Smooth muscle cell (in vitro differentiated cells): ENCODE measurements around the gene IFITM5. TPM values are rescaled to one million over a fixed set of nuclear protein-coding genes. Genes with fewer than 3 reads are reported as not detected.

Experiments used
- DNase-seq: peaks from one replicate; lab custom pipeline; 2025; ENCODE audit not compliant: unreplicated experiment; lab: John Stamatoyannopoulos, UW
- H2AFZ ChIP-seq: fragments of 200-600 bp; sonication (generic); 2 replicates; pipeline ENCODE4 v1.6.0; 2016; ENCODE audit warnings: antibody characterized with exemption, low read depth, mild to moderate bottlenecking
- H3F3A ChIP-seq: fragments of 200-600 bp; sonication (generic); 2 replicates; pipeline ENCODE4 v1.6.0; 2017; ENCODE audit warnings: antibody characterized with exemption, low read depth
- H3K27ac ChIP-seq: fragments of 200-600 bp; sonication (generic); 2 replicates; pipeline ENCODE4 v1.5.1; 2016; ENCODE audit warnings: low read depth, mild to moderate bottlenecking
- H3K27me3 ChIP-seq: fragments of 200-600 bp; sonication (generic); 2 replicates; pipeline ENCODE4 v1.6.1; 2016; ENCODE audit warnings: low read depth, mild to moderate bottlenecking
- H3K36me3 ChIP-seq: fragments of 200-600 bp; sonication (generic); 2 replicates; pipeline ENCODE4 v1.5.1; 2016; ENCODE audit warnings: low read depth
- H3K4me1 ChIP-seq: fragments of 200-600 bp; sonication (generic); 2 replicates; pipeline ENCODE4 v1.5.1; 2016; ENCODE audit warnings: low read depth
- H3K4me2 ChIP-seq: fragments of 200-600 bp; sonication (generic); 2 replicates; pipeline ENCODE4 v1.6.0; 2016; ENCODE audit warnings: mild to moderate bottlenecking
- H3K4me3 ChIP-seq: fragments of 200-600 bp; sonication (generic); 2 replicates; pipeline ENCODE4 v1.5.1; 2016; ENCODE audit warnings: mild to moderate bottlenecking
- H3K79me2 ChIP-seq: fragments of 200-600 bp; sonication (generic); 2 replicates; pipeline ENCODE4 v1.6.0; 2016; ENCODE audit warnings: low read depth, mild to moderate bottlenecking
- H3K9ac ChIP-seq: fragments of 200-600 bp; sonication (generic); 2 replicates; pipeline ENCODE4 v1.6.0; 2016; ENCODE audit warnings: low read depth
- H3K9me3 ChIP-seq: fragments of 200-600 bp; sonication (generic); replicated peaks from 2 replicates; pipeline ENCODE4 v1.5.1; 2016; ENCODE audit warnings: low read depth
- H4K20me1 ChIP-seq: fragments of 200-600 bp; sonication (generic); 2 replicates; pipeline ENCODE4 v1.6.0; 2016; ENCODE audit warnings: low read depth
- WGBS: methylation state at CpG from one replicate; pipeline ENCODE4 v1.1.7; 2016; ENCODE audit warnings: low lambda C conversion rate; 5-methylcytosine and 5-hydroxymethylcytosine counted together
- polyA plus RNA-seq: library from polyadenylated mRNA; unstranded; fragments of >200 nt; fragmentation: Nextera tagmentation; extraction: Ambion mirVana; gene quantifications from 2 replicates; pipeline ENCODE4 v1.2.1, GENCODE V29; 2016
- total RNA-seq: library from RNA; depleted of rRNA; stranded (reverse); fragments of >200 nt; gene quantifications from 2 replicates; pipeline ENCODE4 v1.2.3, GENCODE V29; 2014
- TF ChIP-seq, protein P1 (sequence below): fragments of 200-600 bp; sonication (generic); IDR thresholded peaks from 2 replicates; pipeline ENCODE4 v1.5.1; 2017; ENCODE audit warnings: borderline replicate concordance, mild to moderate bottlenecking, antibody characterized with exemption; ENCODE audit not compliant: insufficient read depth, poor library complexity, severe bottlenecking

IFITM5 gene
- total and polyA plus RNA-seq, 2 experiments from 2014 or later = not detected

DNA sequence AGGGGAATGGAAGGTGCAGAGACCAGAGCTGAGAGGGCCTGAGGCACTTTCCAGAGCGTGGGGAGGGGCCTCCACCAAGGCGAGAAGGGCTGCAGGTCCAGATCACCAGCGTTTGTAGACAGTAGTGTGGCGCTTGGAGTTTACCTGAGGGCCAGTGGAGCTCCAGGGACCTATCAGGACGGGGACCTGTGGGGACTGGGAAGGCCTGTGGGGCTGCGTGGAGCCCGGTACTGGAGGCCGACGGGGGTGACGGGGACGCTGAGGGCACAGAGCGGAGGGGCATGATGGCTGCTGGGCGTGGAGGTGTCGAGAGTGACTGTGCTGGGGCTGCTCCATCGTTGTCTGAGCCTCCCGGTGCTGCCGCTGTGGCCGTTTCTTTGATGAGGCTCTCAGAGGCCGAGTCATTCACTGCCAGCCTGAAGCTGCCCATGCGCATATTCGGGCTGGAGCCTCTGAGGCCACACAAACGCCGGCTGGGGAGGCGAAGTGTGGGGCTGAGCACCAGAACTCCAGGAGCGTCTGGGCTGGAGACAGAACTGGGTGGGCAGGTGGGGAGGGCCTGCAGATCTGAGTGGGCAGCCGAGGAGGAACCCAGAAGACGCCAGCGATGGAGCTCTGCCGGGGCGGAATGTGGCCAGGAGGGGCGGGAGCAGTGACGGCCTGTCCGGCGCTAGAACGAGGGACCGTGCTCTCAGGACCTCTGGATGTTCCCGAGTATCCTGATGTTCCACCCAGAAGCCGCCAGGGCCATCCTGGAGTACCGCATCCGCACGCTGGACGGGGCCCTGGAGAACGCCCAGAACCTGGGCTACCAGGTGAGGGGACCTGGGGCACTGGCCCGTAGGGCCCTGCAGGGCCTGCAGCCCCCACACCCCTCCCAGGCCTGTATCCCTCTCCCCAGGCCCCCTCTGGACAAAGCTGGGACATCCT, 7.8 kb downstream of the IFITM5 start:
- Histone ChIP-seq H2AFZ (no peak overlapping the region), H3K36me3 (no peaks in the 10 kb centered on the region), H3K9ac (no peak overlapping the region), H3K27ac (no peak overlapping the region), H3K4me1 (peaks cover 10% of the 10 kb centered on the region), H3K4me3 (no peak overlapping the region), H3F3A (no peaks in the 10 kb centered on the region), H3K9me3 (no peaks in the 10 kb centered on the region), H4K20me1 (no peaks in the 10 kb centered on the region), H3K4me2 (no peak overlapping the region), H3K27me3 (no peaks in the 10 kb centered on the region), H3K79me2 (no peaks in the 10 kb centered on the region)
- TF ChIP-seq, protein P1, sequence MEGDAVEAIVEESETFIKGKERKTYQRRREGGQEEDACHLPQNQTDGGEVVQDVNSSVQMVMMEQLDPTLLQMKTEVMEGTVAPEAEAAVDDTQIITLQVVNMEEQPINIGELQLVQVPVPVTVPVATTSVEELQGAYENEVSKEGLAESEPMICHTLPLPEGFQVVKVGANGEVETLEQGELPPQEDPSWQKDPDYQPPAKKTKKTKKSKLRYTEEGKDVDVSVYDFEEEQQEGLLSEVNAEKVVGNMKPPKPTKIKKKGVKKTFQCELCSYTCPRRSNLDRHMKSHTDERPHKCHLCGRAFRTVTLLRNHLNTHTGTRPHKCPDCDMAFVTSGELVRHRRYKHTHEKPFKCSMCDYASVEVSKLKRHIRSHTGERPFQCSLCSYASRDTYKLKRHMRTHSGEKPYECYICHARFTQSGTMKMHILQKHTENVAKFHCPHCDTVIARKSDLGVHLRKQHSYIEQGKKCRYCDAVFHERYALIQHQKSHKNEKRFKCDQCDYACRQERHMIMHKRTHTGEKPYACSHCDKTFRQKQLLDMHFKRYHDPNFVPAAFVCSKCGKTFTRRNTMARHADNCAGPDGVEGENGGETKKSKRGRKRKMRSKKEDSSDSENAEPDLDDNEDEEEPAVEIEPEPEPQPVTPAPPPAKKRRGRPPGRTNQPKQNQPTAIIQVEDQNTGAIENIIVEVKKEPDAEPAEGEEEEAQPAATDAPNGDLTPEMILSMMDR = no peak
- DNase-seq = no peak
- 79% methylated on average over 41 of the region's 44 CpGs for WGBS

DNA sequence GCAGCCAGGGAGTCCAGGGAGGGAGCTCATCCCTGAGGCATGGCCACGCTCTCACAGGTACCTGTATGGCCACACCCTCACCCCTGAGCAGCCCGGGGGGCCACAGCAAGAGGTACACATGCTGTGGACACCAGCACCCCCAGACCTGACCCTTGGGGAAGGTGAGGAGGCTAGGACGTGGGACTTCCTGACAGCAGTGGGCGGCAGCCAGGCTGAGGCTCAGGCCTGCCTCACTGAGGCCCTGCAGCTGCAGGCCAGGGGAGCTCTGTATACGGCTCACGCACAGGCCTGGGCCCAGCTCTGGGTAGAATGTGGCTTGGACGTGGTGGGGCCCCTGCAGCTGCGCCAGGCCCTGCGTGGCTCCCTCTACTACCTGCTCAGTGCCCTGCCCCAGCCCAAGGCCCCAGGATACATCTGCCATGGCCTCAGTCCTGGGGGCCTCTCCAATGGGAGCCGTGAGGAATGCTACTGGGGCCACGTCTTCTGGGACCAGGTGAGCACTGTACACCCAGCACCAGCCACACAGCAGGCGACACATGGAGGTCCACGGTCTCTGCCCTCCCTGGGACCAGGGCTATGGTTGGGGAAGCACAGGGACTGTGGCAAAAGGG, 8.6 kb downstream of the IFITM5 start:
- Histone ChIP-seq H3K27ac (no peak overlapping the region), H3K79me2 (no peaks in the 10 kb centered on the region), H3F3A (no peaks in the 10 kb centered on the region), H4K20me1 (no peaks in the 10 kb centered on the region), H3K4me3 (no peak overlapping the region), H3K27me3 (no peaks in the 10 kb centered on the region), H3K4me2 (peak overlapping the region; percentile 98), H3K9ac (no peak overlapping the region), H3K4me1 (peaks cover 10% of the 10 kb centered on the region), H3K9me3 (no peaks in the 10 kb centered on the region), H2AFZ (no peak overlapping the region), H3K36me3 (no peaks in the 10 kb centered on the region)
- DNase-seq = no peak
- WGBS = 87% methylated on average over 13 of the region's 13 CpGs
- TF ChIP-seq, protein P1 = no peak

DNA sequence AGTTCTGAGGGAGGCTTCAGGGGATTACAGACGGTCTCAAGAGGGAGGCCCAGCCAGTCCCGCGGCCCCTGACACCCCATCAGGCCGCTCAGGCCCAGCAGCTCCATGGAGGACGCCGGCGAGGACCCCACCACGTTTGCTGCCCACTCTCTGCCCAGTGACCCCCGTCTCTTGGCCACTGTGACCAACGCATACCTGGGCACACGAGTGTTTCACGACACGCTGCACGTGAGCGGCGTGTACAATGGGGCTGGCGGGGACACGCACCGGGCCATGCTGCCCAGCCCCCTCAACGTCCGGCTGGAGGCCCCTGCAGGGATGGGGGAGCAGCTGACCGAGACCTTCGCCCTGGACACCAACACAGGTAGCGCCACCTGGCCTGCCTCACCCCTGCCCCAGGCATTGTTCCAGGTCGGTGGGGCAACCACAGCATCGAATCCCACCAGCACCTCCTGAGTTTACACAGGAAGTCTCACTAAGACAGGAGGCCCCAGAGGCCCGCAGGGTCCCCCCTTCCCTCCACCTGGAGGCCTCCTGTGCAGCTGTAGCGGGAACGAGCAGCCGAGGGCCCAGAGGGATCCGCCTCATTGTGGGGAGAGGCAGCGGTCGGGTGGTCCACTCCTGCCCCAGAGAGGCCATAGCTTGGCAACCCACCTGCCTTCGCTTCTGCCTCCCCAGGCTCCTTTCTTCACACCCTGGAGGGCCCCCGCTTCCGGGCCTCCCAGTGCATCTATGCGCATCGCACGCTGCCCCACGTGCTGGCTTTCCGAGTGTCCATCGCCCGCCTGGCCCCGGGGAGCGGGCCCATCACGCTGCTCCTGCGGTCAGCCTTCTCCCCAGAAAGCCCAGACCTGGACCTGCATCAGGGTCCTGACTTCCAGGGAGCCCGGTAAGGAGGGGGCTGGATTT, 9.4 kb downstream of the IFITM5 start:
- Histone ChIP-seq H2AFZ (no peak overlapping the region), H3K27ac (no peak overlapping the region), H3K9ac (no peak overlapping the region), H3K4me2 (peak overlapping the region; percentile 98), H4K20me1 (no peaks in the 10 kb centered on the region), H3K27me3 (no peaks in the 10 kb centered on the region), H3K36me3 (no peaks in the 10 kb centered on the region), H3K79me2 (no peaks in the 10 kb centered on the region), H3F3A (no peaks in the 10 kb centered on the region), H3K9me3 (no peaks in the 10 kb centered on the region), H3K4me1 (peaks cover 10% of the 10 kb centered on the region), H3K4me3 (peak overlapping the region; percentile 85)
- TF ChIP-seq, protein P1 = no peak
- 90% methylated on average over 48 of the region's 48 CpGs for WGBS
- DNase-seq = no peak
